GM18861 (cell line): ENCODE data around the gene EPAS1.

Source experiments
- ATAC-seq: cut with Tn5 transposase; IDR thresholded peaks from one replicate; pipeline ENCODE4 v1.9.1; 2021; ENCODE audit not compliant: unreplicated experiment

EPAS1 gene

GRCh38 chr2:46430413-46430812 lies 133.2 kb downstream of the EPAS1 start:
- ATAC-seq = no peak

- no peak for ATAC-seq
These were observed 133.8 kb downstream of the EPAS1 start for GRCh38 chr2:46430992-46431391.

GRCh38 chr2:46431481-46432235 lies 134.5 kb downstream of the EPAS1 start:
- ATAC-seq = no peak

GRCh38 chr2:46434851-46435273 lies 137.7 kb downstream of the EPAS1 start:
- ATAC-seq = no peak

GRCh38 chr2:46435353-46435752 lies 138.1 kb downstream of the EPAS1 start:
- ATAC-seq = no peak

- no peak for ATAC-seq
These were observed 138.7 kb downstream of the EPAS1 start for GRCh38 chr2:46435796-46436360.
